ENCODE results near the gene CLIC4. TPM values are rescaled to one million over a fixed set of nuclear protein-coding genes. Genes with fewer than 3 reads are reported as not detected.
"Not testable (repeated sequence)": the region's sequence is repeated elsewhere in the genome, so short reads cannot be mapped to it uniquely, and the experiment has no call there.

The CLIC4 gene
- 100 to 1,000 TPM; 162 to 217 (median 196) TPM for total RNA-seq

DNA sequence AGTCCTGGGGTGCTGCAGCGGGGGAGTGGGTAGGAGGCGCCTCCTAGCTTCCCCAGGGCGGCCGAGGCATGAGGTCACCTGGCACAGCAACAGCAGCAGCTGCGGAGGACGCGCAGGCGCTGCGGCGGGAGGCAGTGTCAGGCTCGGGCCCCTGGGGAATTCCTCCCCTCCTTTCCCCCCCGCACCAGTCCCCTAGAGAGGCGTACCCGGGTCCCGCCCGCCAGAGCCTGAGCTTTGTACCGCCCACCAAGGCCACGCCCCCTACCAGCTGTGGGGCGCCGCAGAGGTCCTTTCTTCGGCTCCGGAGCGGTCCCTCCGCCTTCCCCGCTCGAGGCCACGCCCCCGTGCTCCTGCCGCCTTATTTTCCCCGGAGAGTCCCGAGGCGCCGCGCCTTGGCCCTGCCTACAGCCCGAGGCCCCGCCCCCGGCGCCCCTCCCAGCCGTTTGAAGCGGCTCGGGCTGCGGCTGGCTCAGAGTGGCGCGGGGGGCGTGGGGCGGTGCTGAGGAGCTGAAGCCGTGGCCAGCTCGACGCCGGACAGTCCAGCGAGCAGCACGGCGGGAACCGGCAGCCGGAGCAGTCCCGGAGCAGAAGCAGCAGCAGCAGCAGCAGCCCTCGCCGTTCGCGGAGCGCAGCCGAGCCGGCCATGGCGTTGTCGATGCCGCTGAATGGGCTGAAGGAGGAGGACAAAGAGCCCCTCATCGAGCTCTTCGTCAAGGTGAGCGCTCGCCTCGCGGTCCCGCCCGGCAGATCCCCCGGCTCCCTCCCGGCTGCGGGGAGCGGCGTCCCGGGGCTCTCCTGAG lies at the start of gene CLIC4:
Gene CLIC4, plus strand, starts transcription at position 537 of the 800 bp plus-strand sequence. Its CDS starts 107 bp downstream, at position 644.
- peaks cover 3 to 9% of the 10 kb centered on the region in 2 donors for H3K4me1 ChIP-seq
- H3K27ac ChIP-seq: peak within 1 kb of the TSS; percentile 97 to 98
- no peaks in the 10 kb centered on the region for H3K9me3 ChIP-seq
- H3K36me3 ChIP-seq: no peaks in the 10 kb centered on the region
- H3K4me3 ChIP-seq: peak within 1 kb of the TSS; percentile 91 to 98 (median 96)
- intact Hi-C loops (cut with DNase I; ENCODE audit: low total_unique reads): no loop called here
- DNase-seq (ENCODE audit: low spot score in 2 of 2): peak; percentile 99
- no peaks in the 10 kb centered on the region for H3K27me3 ChIP-seq
- peak; percentile 97 for TF ChIP-seq POLR2A (IDR thresholded peaks at IDR 0.05)
- TF ChIP-seq, protein P1, sequence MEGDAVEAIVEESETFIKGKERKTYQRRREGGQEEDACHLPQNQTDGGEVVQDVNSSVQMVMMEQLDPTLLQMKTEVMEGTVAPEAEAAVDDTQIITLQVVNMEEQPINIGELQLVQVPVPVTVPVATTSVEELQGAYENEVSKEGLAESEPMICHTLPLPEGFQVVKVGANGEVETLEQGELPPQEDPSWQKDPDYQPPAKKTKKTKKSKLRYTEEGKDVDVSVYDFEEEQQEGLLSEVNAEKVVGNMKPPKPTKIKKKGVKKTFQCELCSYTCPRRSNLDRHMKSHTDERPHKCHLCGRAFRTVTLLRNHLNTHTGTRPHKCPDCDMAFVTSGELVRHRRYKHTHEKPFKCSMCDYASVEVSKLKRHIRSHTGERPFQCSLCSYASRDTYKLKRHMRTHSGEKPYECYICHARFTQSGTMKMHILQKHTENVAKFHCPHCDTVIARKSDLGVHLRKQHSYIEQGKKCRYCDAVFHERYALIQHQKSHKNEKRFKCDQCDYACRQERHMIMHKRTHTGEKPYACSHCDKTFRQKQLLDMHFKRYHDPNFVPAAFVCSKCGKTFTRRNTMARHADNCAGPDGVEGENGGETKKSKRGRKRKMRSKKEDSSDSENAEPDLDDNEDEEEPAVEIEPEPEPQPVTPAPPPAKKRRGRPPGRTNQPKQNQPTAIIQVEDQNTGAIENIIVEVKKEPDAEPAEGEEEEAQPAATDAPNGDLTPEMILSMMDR (IDR thresholded peaks at IDR 0.05): no peak
- peak; percentile 72 to 93 (median 87) for TF ChIP-seq POLR2AphosphoS5 (IDR thresholded peaks at IDR 0.05)

DNA sequence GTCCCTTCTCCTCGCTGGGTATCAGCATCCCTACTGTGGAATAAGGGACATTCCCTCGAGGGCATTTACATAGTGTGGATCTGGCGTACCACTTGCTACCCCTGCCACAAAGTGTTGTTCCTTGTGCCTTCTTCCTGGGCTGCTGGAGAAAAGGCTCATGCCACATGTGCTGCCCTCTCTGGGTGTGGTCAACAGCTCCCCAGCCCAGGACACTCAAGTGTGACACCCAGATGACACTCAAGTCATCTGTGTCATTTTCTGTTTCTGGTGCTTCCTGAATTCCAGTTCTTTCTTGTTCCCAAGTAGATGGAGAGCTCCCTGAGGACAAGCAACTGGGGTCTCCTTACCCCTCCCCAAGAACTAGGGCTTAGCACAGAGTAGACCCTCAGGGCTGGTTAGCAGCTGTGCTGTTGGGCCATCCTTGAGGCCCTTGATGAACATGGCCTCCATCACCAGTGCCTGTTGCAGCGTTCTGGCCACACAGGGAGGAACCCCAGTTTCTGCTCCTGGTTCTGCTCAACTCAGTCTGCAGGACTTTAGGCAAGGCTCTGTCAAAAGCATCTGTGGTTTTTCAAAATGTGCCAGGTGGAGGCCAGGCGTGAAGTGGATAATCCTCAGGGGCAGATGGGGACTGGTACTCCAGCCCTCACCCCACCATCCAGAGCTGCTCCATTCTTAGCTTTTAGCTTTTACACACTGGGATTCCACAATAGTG lies 49.0 kb upstream of the CLIC4 start:
- intact Hi-C loops (cut with DNase I; ENCODE audit: low total_unique reads): loop anchor here (10.0 kb wide), 1 partner anchor 129 kb away; no protein-coding TSS in a partner anchor

DNA sequence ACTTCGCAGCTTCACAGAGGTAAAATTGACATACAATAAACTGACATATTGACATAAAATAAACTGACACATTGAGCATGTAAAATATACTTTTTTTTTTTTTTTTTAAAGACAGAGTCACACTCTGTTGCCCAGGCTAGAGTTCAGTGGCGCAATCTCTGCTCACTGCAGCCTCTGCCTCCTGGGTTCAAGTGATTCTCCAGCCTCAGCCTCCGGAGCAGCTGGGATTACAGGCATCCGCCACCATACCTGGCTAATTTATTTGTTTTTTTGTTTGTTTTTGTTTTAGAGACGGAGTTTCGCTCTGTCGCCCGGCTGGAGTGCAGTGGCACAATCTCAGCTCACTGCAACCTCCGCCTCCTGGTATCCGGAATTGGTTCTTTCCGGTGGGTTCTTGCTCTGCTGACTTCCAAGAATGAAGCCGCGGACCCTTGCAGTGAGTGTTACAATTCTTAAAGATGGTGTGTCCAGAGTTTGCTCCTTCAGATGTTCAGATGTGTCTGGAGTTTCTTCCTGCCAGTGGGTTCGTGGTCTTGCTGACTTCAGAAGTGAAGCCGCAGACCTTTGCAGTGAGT lies 48.4 kb upstream of the CLIC4 start:
- Histone ChIP-seq H3K9me3 (no peaks in the 10 kb centered on the region), H3K27me3 (no peaks in the 10 kb centered on the region), H3K4me1 (no peaks in the 10 kb centered on the region), H3K27ac (no peak overlapping the region), H3K36me3 (no peaks in the 10 kb centered on the region), H3K4me3 (no peak overlapping the region)
- DNase-seq (ENCODE audit: low spot score in 2 of 2): no peak
- intact Hi-C loops (cut with DNase I; ENCODE audit: low total_unique reads): loop anchor here (10.0 kb wide), 1 partner anchor 128 kb away; no protein-coding TSS in a partner anchor
- TF ChIP-seq, protein P1 (IDR thresholded peaks at IDR 0.05): no peak
- no peak for TF ChIP-seq POLR2AphosphoS5 (IDR thresholded peaks at IDR 0.05)
- no peak for TF ChIP-seq POLR2A (IDR thresholded peaks at IDR 0.05)

More for the DNA sequence above, 49.0 kb upstream of the CLIC4 start:
- TF ChIP-seq POLR2AphosphoS5 (IDR thresholded peaks at IDR 0.05) (no peak), POLR2A (IDR thresholded peaks at IDR 0.05) (no peak)
- TF ChIP-seq, protein P1 (IDR thresholded peaks at IDR 0.05): no peak
- no peaks in the 10 kb centered on the region for H3K4me1 ChIP-seq
- no peak overlapping the region for H3K4me3 ChIP-seq
- no peaks in the 10 kb centered on the region for H3K9me3 ChIP-seq
- H3K27ac ChIP-seq: no peak overlapping the region
- no peak for DNase-seq (ENCODE audit: low spot score in 2 of 2)
- no peaks in the 10 kb centered on the region for H3K27me3 ChIP-seq
- no peaks in the 10 kb centered on the region for H3K36me3 ChIP-seq

DNA sequence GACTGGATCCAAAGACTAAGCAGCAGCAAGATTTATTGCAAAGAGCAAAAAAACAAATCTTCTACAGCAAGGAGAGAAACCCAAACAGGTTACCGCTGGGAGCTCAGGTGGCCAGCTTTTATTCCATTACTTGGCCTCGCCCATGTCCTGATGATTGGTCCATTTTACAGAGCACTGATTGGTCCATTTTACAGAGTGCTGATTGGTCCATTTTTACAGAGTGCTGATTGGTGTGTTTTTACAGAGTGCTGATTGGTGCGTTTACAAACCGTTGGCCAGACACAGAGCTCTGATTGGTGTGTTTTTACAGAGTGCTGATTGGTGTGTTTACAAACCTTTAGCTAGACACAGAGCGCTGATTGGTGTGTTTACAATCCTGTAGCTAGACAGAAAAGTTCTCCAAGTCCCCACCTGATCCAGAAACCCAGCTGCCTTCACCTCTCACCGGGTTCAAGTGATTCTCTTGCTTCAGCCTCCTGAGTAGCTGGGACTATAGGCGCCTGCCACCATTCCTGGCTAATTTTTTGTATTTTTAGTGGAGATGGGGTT lies 47.7 kb upstream of the CLIC4 start:
- not testable (repeated sequence) for H3K27me3 ChIP-seq; H3K27ac ChIP-seq; H3K9me3 ChIP-seq; H3K4me3 ChIP-seq; H3K4me1 ChIP-seq; H3K36me3 ChIP-seq; DNase-seq (ENCODE audit: low spot score in 2 of 2)
- intact Hi-C loops (cut with DNase I; ENCODE audit: low total_unique reads): loop anchor here (10.0 kb wide), 1 partner anchor 127 kb away; no protein-coding TSS in a partner anchor

DNA sequence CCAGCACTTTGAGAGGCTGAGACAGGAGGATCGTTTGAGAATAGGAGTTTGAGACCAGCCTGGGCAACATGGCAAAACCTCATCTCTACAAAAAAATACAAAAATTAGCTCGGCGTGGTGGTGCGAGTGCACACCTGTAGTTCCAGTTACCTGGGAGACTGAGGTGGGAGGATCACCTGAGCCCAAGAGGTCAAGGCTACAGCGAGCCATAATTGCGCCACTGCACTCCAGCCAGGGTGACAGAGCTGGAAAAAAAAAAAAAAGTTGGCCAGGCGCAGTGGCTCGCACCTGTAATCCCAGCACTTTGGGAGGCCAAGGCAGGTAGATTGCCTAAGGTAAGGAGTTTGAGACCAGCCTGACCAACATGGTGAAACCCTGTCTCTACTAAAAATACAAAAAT lies 46.9 kb upstream of the CLIC4 start:
- not testable (repeated sequence) for H3K27me3 ChIP-seq; H3K36me3 ChIP-seq; DNase-seq (ENCODE audit: low spot score in 2 of 2); H3K4me3 ChIP-seq; H3K4me1 ChIP-seq; H3K9me3 ChIP-seq; H3K27ac ChIP-seq
- intact Hi-C loops (cut with DNase I; ENCODE audit: low total_unique reads): loop anchor here (10.0 kb wide), 1 partner anchor 126 kb away; no protein-coding TSS in a partner anchor

Measured in breast epithelium (tissue), 4 donors.